Endothelial cell of umbilical vein (primary cell): ENCODE results near the gene HNMT.

Experiments
- CTCF ChIP-seq, 2 donors: IDR thresholded peaks; 1 replicate in 1 of 2; 2 replicates in 1 of 2; pipeline ENCODE4 v1.5.1; 2011; ENCODE audit warnings: low read length in 2 of 2, mild to moderate bottlenecking in 2 of 2, moderate library complexity in 2 of 2, control low read depth in 1 of 2, inconsistent platforms in 1 of 2, low read depth in 1 of 2; ENCODE audit not compliant: insufficient read depth in 1 of 2; ENCODE audit errors: extremely low read depth in 1 of 2
- EZH2 ChIP-seq: IDR thresholded peaks from 2 replicates; pipeline ENCODE4 v1.6.1; 2012; ENCODE audit warnings: borderline replicate concordance, low read depth, mild to moderate bottlenecking, moderate library complexity, low read length, inconsistent platforms; ENCODE audit not compliant: severe bottlenecking
- JUN ChIP-seq: IDR thresholded peaks from 2 replicates; pipeline ENCODE4 v1.6.1; 2011; ENCODE audit warnings: borderline replicate concordance, low read depth; ENCODE audit not compliant: insufficient read length, insufficient read depth
- MYC ChIP-seq: IDR thresholded peaks from one replicate; pipeline ENCODE4 v1.6.1; 2011; ENCODE audit warnings: mild to moderate bottlenecking, low read depth, low read length
- POLR2A ChIP-seq: IDR thresholded peaks from 2 replicates; pipeline ENCODE4 v1.6.1; 2012; ENCODE audit warnings: low read depth, mild to moderate bottlenecking, control low read depth, low read length
- POLR2AphosphoS5 ChIP-seq: IDR thresholded peaks from 2 replicates; pipeline ENCODE4 v1.6.1; 2012; ENCODE audit warnings: low read depth, mild to moderate bottlenecking, control low read depth, low read length, moderate library complexity; ENCODE audit not compliant: insufficient read depth

GRCh38 chr2:137977790-137978189 is 13.5 kb downstream of the HNMT start:
- TF ChIP-seq CTCF (IDR thresholded peaks at IDR 0.05; ENCODE audit: extremely low read depth in 1 of 2, insufficient read depth in 1 of 2, low read depth in 1 of 2, low read length in 2 of 2) = no peak
- no peak for TF ChIP-seq POLR2AphosphoS5
- no peak for TF ChIP-seq POLR2A
- TF ChIP-seq EZH2 = no peak
- TF ChIP-seq MYC = no peak
- no peak for TF ChIP-seq JUN
